Hepatocyte (in vitro differentiated cells): ENCODE results near the gene SLC9B2. TPM values are rescaled to one million over a fixed set of nuclear protein-coding genes. Genes with fewer than 3 reads are reported as not detected.

Experiments used
- DNase-seq: peaks from one replicate; pipeline ENCODE4 v3.0.0-alpha.2; 2016; ENCODE audit warnings: low spot score
- H2AFZ ChIP-seq: fragments of 200-600 bp; sonication (generic); 2 replicates; pipeline ENCODE4 v1.6.0; 2016; ENCODE audit warnings: antibody characterized with exemption, mild to moderate bottlenecking
- H3K27ac ChIP-seq: fragments of 200-600 bp; sonication (generic); 2 replicates; pipeline ENCODE4 v1.5.1; 2016; ENCODE audit warnings: mild to moderate bottlenecking
- H3K27me3 ChIP-seq: fragments of 200-600 bp; sonication (generic); 2 replicates; pipeline ENCODE4 v1.6.1; 2016
- H3K36me3 ChIP-seq: fragments of 200-600 bp; sonication (generic); replicated peaks from 2 replicates; pipeline ENCODE4 v1.5.1; 2016; ENCODE audit warnings: low read depth; ENCODE audit not compliant: insufficient read depth
- H3K4me1 ChIP-seq: fragments of 200-600 bp; sonication (generic); 2 replicates; pipeline ENCODE4 v1.5.1; 2016; ENCODE audit warnings: mild to moderate bottlenecking, moderate library complexity; ENCODE audit not compliant: insufficient read depth
- H3K4me2 ChIP-seq: fragments of 200-600 bp; sonication (generic); 2 replicates; pipeline ENCODE4 v1.6.0; 2016
- H3K4me3 ChIP-seq: fragments of 200-600 bp; sonication (generic); 2 replicates; pipeline ENCODE4 v1.5.1; 2016; ENCODE audit warnings: mild to moderate bottlenecking
- H3K79me2 ChIP-seq: fragments of 200-600 bp; sonication (generic); 2 replicates; pipeline ENCODE4 v1.6.0; 2017; ENCODE audit warnings: mild to moderate bottlenecking
- H3K9me2 ChIP-seq: fragments of 200-600 bp; sonication (generic); replicated peaks from 2 replicates; pipeline ENCODE4 v1.6.0; 2017; ENCODE audit warnings: mild to moderate bottlenecking; ENCODE audit not compliant: insufficient read depth
- H3K9me3 ChIP-seq: fragments of 200-600 bp; sonication (generic); 2 replicates; pipeline ENCODE4 v1.5.1; 2016; ENCODE audit warnings: low read depth, mild to moderate bottlenecking
- H4K20me1 ChIP-seq: fragments of 200-600 bp; sonication (generic); 2 replicates; pipeline ENCODE4 v1.6.0; 2016; ENCODE audit warnings: mild to moderate bottlenecking; ENCODE audit not compliant: insufficient read depth, poor library complexity, severe bottlenecking
- CTCF ChIP-seq: fragments of 200-600 bp; sonication (generic); IDR thresholded peaks from 2 replicates; pipeline ENCODE4 v1.5.1; 2016; ENCODE audit warnings: antibody characterized with exemption, mild to moderate bottlenecking; ENCODE audit not compliant: poor library complexity
- EZH2 ChIP-seq: fragments of 200-600 bp; sonication (generic); IDR thresholded peaks from 2 replicates; pipeline ENCODE4 v1.6.1; 2016; ENCODE audit warnings: antibody characterized with exemption, mild to moderate bottlenecking, borderline replicate concordance
- EZH2phosphoT487 ChIP-seq: fragments of 200-600 bp; sonication (generic); IDR thresholded peaks from one replicate; pipeline ENCODE4 v1.6.1; 2018; ENCODE audit warnings: antibody characterized with exemption, mild to moderate bottlenecking, low read depth, moderate library complexity; ENCODE audit not compliant: unreplicated experiment, severe bottlenecking
- WGBS: methylation state at CpG from one replicate; pipeline ENCODE4 v1.1.6; 2016; ENCODE audit warnings: low lambda C conversion rate; ENCODE audit errors: missing lambda C conversion rate; 5-methylcytosine and 5-hydroxymethylcytosine counted together
- polyA plus RNA-seq: library from polyadenylated mRNA; unstranded; fragments of >200 nt; fragmentation: Nextera tagmentation; extraction: Ambion mirVana; gene quantifications from 2 replicates; pipeline ENCODE4 v1.2.1, GENCODE V29; 2016
- total RNA-seq: library from RNA; depleted of rRNA; stranded (reverse); fragments of >200 nt; gene quantifications from 2 replicates; pipeline ENCODE4 v1.2.3, GENCODE V29; 2014

The SLC9B2 gene
- total RNA-seq = 15.7 and 20.5 TPM in 2 replicates
- polyA plus RNA-seq = 13.8 and 14.5 TPM in 2 replicates

- no peak for TF ChIP-seq EZH2phosphoT487
- no peak for TF ChIP-seq CTCF
- no peak for TF ChIP-seq EZH2
- 22% methylated on average over 21 of the region's 21 CpGs for WGBS
Measured at GRCh38 chr4:103076747-103077347, at the start of gene SLC9B2. Gene SLC9B2, minus strand, starts transcription at chr4:103076761. Its CDS starts 9,211 bp downstream, at chr4:103067550.

GRCh38 chr4:103126126-103126525, 49.6 kb upstream of the SLC9B2 start:
- H3K9me2 ChIP-seq = no peaks in the 10 kb centered on the region
- H4K20me1 ChIP-seq = no peaks in the 10 kb centered on the region
- no peaks in the 10 kb centered on the region for H3K36me3 ChIP-seq
- no peak overlapping the region for H3K27ac ChIP-seq
- WGBS = 100% methylated on average over 3 of the region's 3 CpGs
- no peak overlapping the region for H2AFZ ChIP-seq
- H3K9me3 ChIP-seq = no peaks in the 10 kb centered on the region
- TF ChIP-seq EZH2 (no peak), EZH2phosphoT487 (no peak), CTCF (no peak)
- no peaks in the 10 kb centered on the region for H3K79me2 ChIP-seq
- no peak overlapping the region for H3K4me3 ChIP-seq
- DNase-seq = no peak
- no peaks in the 10 kb centered on the region for H3K4me1 ChIP-seq
- no peak overlapping the region for H3K4me2 ChIP-seq
- no peaks in the 10 kb centered on the region for H3K27me3 ChIP-seq

More at GRCh38 chr4:103076747-103077347, at the start of gene SLC9B2:
- H3K36me3 ChIP-seq = no peaks in the 10 kb centered on the region
- peak within 1 kb of the TSS; percentile 88 for H3K4me2 ChIP-seq
- no peaks in the 10 kb centered on the region for H3K27me3 ChIP-seq
- no peaks in the 10 kb centered on the region for H4K20me1 ChIP-seq
- DNase-seq = no peak
- H3K79me2 ChIP-seq = peaks cover 16% of the 10 kb centered on the region
- no peaks in the 10 kb centered on the region for H3K9me3 ChIP-seq
- H3K9me2 ChIP-seq = no peaks in the 10 kb centered on the region
- H3K4me3 ChIP-seq = peak within 1 kb of the TSS; percentile 70
- H2AFZ ChIP-seq = peak within 1 kb of the TSS; percentile 92
- H3K27ac ChIP-seq = peak within 1 kb of the TSS; percentile 93
- H3K4me1 ChIP-seq = peaks cover 9% of the 10 kb centered on the region

- Histone ChIP-seq H3K4me2 (no peak overlapping the region), H3K36me3 (no peaks in the 10 kb centered on the region), H3K9me3 (no peaks in the 10 kb centered on the region), H3K79me2 (no peaks in the 10 kb centered on the region), H3K4me3 (no peak overlapping the region), H3K4me1 (no peaks in the 10 kb centered on the region), H3K27me3 (no peaks in the 10 kb centered on the region), H3K27ac (no peak overlapping the region), H4K20me1 (no peaks in the 10 kb centered on the region), H3K9me2 (no peaks in the 10 kb centered on the region), H2AFZ (no peak overlapping the region)
- WGBS = 98% methylated on average over 3 of the region's 3 CpGs
- TF ChIP-seq CTCF (no peak), EZH2phosphoT487 (no peak), EZH2 (no peak)
- DNase-seq = no peak
Measured at GRCh38 chr4:103123114-103123513, 46.6 kb upstream of the SLC9B2 start.
